Measurements from ENCODE around the gene UNC5B.
A peak's percentile ranks its signal among the peaks of the same experiment; 100 is the strongest.

The UNC5B gene

DNA sequence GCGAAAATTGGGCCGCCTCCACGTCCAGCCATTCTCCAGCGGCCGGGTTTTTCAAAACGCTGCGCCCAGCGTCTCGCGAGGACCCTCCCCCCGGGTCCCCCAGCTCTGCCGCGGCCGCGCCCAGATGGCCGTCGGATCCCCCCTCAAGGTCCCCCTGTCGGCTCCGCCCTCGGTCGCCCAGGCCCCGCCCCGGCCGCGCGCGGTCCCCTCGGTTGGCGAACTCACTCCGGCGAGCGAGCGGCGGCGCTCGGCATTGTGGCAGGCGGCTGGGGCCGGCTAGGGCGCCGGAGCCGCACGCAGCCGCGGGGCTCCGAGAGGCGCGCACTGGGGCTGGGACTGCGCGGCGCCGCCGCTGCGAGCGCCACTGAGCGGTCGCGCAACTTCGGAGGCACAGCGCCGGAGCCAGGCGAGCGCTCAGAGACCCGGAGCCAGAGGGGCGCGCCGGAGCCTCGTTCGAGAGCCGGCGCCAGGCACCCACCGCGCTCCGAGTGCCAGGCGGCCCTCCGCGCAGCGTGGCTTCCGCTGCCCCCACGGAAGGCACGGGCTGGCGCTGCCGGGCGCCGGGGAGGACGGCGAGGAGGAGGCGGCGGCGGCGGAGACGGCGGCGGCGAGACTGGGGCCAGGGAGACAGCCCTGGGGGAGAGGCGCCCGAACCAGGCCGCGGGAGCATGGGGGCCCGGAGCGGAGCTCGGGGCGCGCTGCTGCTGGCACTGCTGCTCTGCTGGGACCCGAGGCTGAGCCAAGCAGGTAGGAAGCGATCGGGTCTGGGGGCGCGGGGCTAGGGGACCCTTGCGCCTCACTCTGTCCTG is at the start of gene UNC5B:
Gene UNC5B (plus strand): TSS at position 253 of the 809 bp plus-strand sequence. CDS start 416 bp downstream, at position 669.
- DNase-seq (ENCODE audit: low spot score) = peak; percentile 75

DNA sequence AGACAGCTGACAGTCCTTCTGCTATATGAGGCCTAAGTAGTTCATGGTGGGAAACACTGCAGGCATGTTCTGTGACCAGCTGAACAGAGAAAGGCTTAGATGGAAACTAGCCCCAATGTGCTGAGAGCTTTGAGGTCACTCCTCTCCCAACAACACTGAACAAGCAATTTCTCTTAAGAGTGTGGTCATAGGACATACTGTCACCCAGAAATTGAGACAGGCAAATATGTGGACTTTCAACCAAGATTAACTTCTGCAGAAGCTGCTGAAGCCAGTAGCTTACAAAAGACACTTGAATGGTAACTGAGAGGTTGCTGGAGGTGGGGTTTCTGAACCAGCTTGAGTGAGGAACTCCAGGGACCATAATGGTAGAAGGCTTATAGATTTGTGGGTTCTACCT is 38.9 kb upstream of the UNC5B start:
- DNase-seq (ENCODE audit: low spot score) = no peak

GRCh38 chr10:71176661-71177060 is 35.7 kb upstream of the UNC5B start:
- no peak for DNase-seq (ENCODE audit: low spot score)

DNA sequence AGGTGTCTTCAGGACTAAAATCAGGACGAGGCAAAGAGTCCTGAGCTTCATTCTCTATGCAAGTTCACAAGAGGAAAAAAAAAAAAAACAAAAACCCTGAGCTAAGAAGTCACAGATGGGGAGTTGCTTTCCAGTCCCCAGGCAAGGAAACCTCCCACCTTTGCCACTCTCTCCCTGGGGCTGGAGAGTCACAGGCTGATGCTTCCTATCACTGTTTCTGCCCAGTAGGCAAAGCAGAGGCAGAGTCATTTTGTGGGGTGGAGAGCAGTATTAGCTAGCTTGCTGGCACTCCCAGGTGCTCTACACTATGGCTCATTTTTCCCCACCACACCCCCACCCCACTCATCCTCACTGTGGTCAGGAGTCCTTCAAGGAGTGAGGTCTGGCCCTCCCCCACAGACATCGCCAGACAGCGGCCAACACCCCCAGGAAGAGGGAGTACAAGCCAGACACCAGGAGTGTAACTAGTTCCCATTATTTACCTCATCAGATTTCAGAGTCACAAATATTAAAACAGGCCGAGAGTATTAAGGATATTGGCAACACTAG is 34.6 kb upstream of the UNC5B start:
- no peak for DNase-seq (ENCODE audit: low spot score)

GRCh38 chr10:71178880-71179279 is 33.5 kb upstream of the UNC5B start:
- no peak for DNase-seq (ENCODE audit: low spot score)

DNA sequence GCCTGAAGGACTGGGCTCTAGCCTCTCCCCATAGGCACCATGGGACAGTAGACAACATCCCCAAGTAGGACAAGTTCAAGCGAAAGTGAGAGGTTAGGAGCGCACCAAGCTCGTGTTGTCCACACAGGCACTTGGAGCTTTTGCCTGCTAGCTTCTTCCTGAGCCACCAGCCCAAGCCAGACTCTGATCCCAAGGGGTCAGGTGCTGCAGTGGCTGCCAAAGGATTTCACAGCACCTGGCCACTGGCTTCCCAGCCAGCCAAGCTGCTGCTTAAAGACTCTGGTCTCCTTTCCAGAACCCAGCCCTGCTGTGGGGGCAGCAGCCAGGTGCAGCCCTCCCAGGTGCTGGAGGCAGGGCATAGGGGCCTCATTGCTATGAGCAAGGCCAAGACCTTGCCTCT is 33.0 kb upstream of the UNC5B start:
- no peak for DNase-seq (ENCODE audit: low spot score)

GRCh38 chr10:71184421-71184820 is 27.9 kb upstream of the UNC5B start:
- no peak for DNase-seq (ENCODE audit: low spot score)

DNA sequence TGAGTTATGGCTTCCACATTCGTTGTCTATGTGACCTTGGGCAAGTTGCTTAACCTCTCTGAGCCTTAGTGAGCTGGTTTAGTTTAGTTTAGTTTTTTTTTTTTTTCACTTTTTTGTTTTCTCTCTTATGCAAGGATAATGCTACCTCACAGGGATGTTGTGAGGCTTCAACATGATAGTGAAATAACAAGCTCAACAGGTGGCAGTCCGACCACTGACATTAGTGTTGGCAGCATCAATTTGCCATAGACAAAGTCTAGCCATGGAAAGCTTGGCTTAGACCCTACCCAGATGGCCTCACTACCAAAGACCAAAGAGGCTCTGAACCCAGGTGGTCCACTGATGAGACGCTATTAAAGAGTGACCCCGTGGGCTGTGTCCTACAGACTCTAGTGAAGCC is 27.2 kb upstream of the UNC5B start:
- DNase-seq (ENCODE audit: low spot score) = no peak

DNA sequence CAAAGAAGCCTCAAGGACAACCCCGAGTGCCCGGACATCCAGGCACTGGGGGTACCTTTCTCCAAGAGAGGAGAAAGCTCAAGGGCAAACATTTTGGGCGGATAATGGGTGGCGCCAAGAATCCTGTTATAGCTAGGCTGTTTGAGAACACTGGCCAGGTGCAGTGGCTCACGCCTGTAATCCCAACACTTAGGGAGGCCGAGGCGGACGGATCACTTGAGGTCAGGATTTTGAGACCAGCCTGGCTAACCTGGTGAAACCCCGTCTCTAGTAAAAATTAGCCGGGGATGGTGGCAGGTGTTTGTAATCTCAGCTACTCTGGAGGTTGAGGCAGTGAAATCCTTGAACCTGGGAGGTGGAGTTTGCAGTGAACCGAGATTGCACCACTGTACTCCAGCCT is 25.2 kb upstream of the UNC5B start:
- DNase-seq (ENCODE audit: low spot score) = no peak

GRCh38 chr10:71187600-71187999 is 24.8 kb upstream of the UNC5B start:
- no peak for DNase-seq (ENCODE audit: low spot score)

- no peak for DNase-seq (ENCODE audit: low spot score)
These were observed 24.2 kb upstream of the UNC5B start for GRCh38 chr10:71188201-71188600.

DNA sequence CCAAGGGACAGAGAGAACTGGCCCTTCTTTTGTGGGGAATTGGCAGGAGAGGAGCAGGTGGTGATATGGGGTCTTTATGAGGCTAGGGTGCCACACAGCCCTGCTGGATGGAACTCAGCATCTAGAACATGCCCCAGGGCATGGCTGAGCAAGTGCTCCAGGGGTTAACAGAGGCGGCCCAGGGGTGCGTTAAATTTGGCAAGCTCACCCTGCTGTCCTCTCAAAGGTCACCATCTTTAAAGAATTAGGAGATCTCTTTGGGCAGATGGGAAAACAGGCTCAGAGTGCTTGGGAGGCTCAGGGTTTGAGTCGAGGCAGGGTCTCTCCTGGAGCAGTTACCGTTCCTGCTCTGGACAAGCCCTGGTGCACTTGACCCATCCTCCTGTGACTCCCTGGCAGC is 21.4 kb upstream of the UNC5B start:
- no peak for DNase-seq (ENCODE audit: low spot score)

DNA sequence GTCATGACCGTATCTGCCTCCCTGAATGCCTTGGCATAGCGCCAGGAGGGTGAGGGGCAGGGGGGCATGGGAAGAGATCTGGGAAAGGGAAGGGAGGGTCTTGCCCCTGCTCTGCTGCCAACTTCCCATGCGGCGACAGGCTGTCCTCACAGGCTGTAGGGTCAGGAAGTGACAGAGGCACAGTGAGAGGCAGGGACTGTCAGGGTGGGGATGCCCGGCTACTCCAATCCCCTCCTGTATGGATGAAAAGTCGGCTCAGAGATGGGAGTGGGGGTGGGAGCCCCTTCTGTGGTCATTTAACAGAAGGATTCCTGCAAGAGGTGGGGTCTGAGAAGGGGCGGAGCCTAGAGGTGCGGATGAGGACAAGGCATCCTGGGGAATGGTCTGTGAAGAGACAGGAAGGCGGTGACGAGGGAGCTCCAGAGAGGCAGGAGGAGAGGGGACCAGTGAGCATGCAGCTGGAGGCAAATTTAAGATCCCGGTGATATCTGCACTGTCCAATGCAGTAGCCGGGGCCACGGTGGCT is 20.8 kb upstream of the UNC5B start:
- DNase-seq (ENCODE audit: low spot score) = no peak

DNA sequence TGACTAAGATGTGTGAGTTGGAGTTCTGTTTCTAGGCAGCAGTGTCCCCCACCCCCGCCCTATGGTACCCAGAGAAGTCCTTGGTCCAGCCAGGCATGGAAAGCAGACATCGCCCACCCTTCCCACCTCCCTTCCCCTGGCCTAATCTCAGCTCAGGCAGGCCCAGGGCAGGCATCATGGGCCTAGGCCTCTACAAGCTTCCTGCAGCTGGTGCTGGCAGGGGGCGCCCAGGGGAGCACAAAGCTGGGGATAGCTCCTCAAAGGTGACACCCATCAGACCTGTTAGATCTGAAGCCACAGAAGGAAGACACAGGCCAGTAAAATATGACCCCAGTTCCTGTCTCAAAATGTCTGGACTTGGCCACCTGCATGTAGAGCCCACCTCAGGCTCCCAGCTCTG is 18.9 kb upstream of the UNC5B start:
- DNase-seq (ENCODE audit: low spot score) = no peak

DNA sequence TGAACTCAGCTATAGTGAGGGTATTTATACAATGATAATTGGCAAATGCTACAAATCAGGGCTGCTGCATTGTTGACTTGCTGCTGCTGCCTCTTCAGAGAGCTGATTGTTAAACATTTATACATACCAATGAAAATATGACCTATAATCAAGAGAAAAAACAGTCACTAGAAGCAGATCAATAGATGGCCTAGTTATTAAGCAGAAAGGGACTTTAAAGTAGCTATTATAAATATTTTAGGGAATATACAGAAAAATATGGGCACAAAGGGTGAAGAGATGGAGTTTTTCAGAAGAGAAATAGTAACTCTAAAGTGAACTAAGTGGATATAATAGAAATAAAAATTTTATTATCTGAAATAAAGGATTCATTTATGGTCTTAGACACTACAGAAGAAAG is 14.4 kb upstream of the UNC5B start:
- no peak for DNase-seq (ENCODE audit: low spot score)

DNA sequence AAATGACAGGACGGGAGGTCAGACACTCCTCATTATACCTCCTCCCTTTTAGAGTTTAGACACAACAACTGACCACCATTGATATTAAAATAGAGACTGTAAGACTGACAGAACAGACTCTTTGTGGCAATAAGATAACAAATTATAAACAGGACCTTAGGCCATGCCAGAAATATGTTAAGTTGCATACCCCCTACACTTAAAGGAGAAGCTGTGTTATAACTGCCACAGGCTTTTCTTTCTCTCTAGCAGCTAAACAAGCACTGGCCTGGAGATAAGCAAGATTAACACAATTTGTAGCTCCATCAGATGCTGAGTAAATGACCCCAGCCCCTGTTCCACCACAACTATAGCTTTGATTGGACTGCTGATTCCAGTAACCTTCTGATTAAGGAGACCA is 10.5 kb upstream of the UNC5B start:
- DNase-seq (ENCODE audit: low spot score) = no peak

DNA sequence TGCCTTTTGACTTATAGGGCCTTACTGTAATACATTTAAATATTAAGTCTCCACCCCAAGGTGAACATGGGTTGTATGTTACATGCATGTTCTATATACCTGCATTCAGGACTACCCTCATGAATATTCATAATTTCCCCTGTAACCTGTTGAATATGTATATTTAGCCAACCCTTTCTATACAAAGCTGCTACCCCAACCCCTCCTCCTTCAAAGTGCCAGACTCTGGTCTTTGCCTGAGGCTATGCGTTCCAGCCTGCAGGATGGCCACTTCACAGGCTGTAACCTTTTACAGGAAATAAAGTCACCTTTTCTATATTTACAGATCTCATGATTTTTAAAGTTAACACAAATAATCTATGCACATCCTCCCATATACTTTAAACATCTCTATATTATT is 10.1 kb upstream of the UNC5B start:
- no peak for DNase-seq (ENCODE audit: low spot score)

- DNase-seq (ENCODE audit: low spot score) = no peak
These were observed 9.2 kb upstream of the UNC5B start for GRCh38 chr10:71203124-71203523.

GRCh38 chr10:71203716-71204115 is 8.7 kb upstream of the UNC5B start:
- DNase-seq (ENCODE audit: low spot score) = no peak

DNA sequence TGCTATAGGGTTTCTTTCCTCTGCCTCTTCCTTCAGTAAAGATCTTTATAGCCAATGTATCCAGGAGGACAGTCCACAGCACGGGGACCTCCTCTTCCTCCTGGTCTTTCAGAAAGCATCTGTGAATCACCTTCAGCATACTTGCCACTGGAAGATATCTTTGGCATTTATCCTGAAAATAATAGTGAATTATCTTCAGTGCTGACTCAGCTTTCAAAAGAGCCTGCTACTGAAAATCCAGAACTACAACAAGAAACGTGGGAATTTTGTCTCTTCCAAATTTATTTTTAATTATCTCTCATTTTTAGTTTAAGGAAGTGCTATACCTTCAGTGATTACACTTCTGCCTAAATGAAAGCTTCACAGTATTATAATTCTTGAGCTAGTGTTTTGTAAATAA is 7.6 kb upstream of the UNC5B start:
- no peak for DNase-seq (ENCODE audit: low spot score)

- DNase-seq (ENCODE audit: low spot score) = no peak
These were observed 6.9 kb upstream of the UNC5B start for GRCh38 chr10:71205468-71205867.

DNA sequence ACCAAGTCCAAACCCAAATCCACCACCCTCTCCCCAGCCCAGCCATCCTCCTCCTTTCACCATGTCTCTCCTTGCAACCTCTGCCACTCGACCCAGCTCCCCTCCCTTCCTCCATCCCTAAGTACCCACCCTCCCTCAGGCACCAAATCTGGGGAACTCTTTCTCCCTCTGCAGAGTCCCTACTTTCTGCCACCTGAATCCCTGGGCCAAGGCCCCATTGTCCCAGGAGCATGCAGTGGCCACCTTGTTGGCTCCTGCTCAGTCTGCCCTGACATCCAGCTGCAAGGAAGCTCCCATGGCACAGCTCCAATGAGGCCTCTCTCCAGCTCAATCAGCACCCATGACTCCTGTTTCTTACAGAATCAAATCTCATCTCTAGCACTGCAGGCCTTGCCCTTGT is 5.5 kb upstream of the UNC5B start:
- DNase-seq (ENCODE audit: low spot score) = no peak

GRCh38 chr10:71207578-71207977 is 4.8 kb upstream of the UNC5B start:
- no peak for DNase-seq (ENCODE audit: low spot score)

GRCh38 chr10:71209352-71209715 is 3.0 kb upstream of the UNC5B start:
- DNase-seq (ENCODE audit: low spot score) = no peak

Data from HuH-7.5 (cell line).